NCI-H1417 (cell line): ENCODE measurements around the gene CCDC27.

Source experiments
- DNase-seq, 3 experiments: peaks; one replicate each; lab custom pipeline; 2025; lab: John Stamatoyannopoulos, UW

CCDC27 gene

GRCh38 chr1:3717715-3718601 is 34.3 kb upstream of the CCDC27 start:
- no peak for DNase-seq

GRCh38 chr1:3718764-3719163 is 33.5 kb upstream of the CCDC27 start:
- DNase-seq = peak in 2 of 3 experiments; percentile 21 to 32

- DNase-seq = no peak
These were observed 30.2 kb upstream of the CCDC27 start for GRCh38 chr1:3721955-3722465.

- DNase-seq = no peak
These were observed 29.4 kb upstream of the CCDC27 start for GRCh38 chr1:3722846-3723245.

GRCh38 chr1:3724416-3725030 is 27.7 kb upstream of the CCDC27 start:
- peak; percentile 53 to 79 (median 72) for DNase-seq

- DNase-seq = no peak
These were observed 26.9 kb upstream of the CCDC27 start for GRCh38 chr1:3725366-3725765.

- DNase-seq = no peak
These were observed 25.0 kb upstream of the CCDC27 start for GRCh38 chr1:3727042-3727824.

GRCh38 chr1:3727825-3728776 is 24.1 kb upstream of the CCDC27 start:
- no peak for DNase-seq

- no peak for DNase-seq
These were observed 22.4 kb upstream of the CCDC27 start for GRCh38 chr1:3729594-3730542.

- no peak for DNase-seq
These were observed 21.6 kb upstream of the CCDC27 start for GRCh38 chr1:3730543-3731247.

GRCh38 chr1:3731583-3732433 is 20.4 kb upstream of the CCDC27 start:
- DNase-seq = no peak

- no peak for DNase-seq
These were observed 19.7 kb upstream of the CCDC27 start for GRCh38 chr1:3732434-3733093.

GRCh38 chr1:3733094-3733882 is 19.0 kb upstream of the CCDC27 start:
- no peak for DNase-seq

GRCh38 chr1:3733883-3734589 is 18.2 kb upstream of the CCDC27 start:
- DNase-seq = no peak

GRCh38 chr1:3734602-3735001 is 17.6 kb upstream of the CCDC27 start:
- DNase-seq = no peak

GRCh38 chr1:3735027-3735681 is 17.1 kb upstream of the CCDC27 start:
- no peak for DNase-seq
